Prostate gland (tissue), 2 donors: ENCODE results near the gene DNM3.

Experiments used
- CTCF ChIP-seq, 4 experiments: fragments of 200-600 bp in 2 of 4; fragments of 450-650 bp in 2 of 4; sonication (generic) in 2 of 4; IDR thresholded peaks; 1 replicate in 3 of 4; 2 replicates in 1 of 4; pipeline ENCODE4 v1.5.1; 2016 to 2019; ENCODE audit warnings: antibody characterized with exemption in 4 of 4, mild to moderate bottlenecking in 2 of 4, moderate library complexity in 2 of 4
- POLR2A ChIP-seq: fragments of 450-650 bp; IDR thresholded peaks from one replicate; pipeline ENCODE4 v1.6.1; 2016; ENCODE audit warnings: antibody characterized with exemption, mild to moderate bottlenecking
- POLR2AphosphoS5 ChIP-seq: sonication (generic); formaldehyde crosslinking; IDR thresholded peaks from one replicate; pipeline ENCODE4 v1.6.1; 2017; ENCODE audit warnings: antibody characterized with exemption

GRCh38 chr1:172338295-172338735 is 497.0 kb downstream of the DNM3 start:
- TF ChIP-seq CTCF (IDR thresholded peaks at IDR 0.05) (no peak), POLR2AphosphoS5 (no peak), POLR2A (no peak)
